Gastrocnemius medialis (tissue), 4 donors: ENCODE data around the gene SPATA32. TPM values are rescaled to one million over a fixed set of nuclear protein-coding genes. Genes with fewer than 3 reads are reported as not detected.

Experiments used
- ATAC-seq, 2 donors: fragments of 150-250 bp; one replicate each; pipeline ENCODE4 v1.9.1; 2016
- DNase-seq, 2 donors: peaks; one replicate each; pipeline ENCODE4 v3.0.0-alpha.2; 2019
- H3K27ac ChIP-seq, 4 donors: fragments of 200-600 bp; sonication (generic); 1 replicate in 1 of 4; 2 replicates in 3 of 4; pipeline ENCODE4 v1.5.1; 2016 to 2018; ENCODE audit warnings: mild to moderate bottlenecking in 2 of 4, moderate library complexity in 1 of 4
- H3K27me3 ChIP-seq, 3 donors: fragments of 200-600 bp; sonication (generic) in 2 of 3; 1 replicate in 1 of 3; 2 replicates in 2 of 3; pipeline versions ENCODE4 v1.5.1 to v1.6.0; 2016 to 2019; ENCODE audit warnings: mild to moderate bottlenecking in 1 of 3, moderate library complexity in 1 of 3
- H3K36me3 ChIP-seq, 2 donors: fragments of 200-600 bp; sonication (generic) in 1 of 2; one replicate each; pipeline ENCODE4 v1.5.1; 2017 to 2018
- H3K4me1 ChIP-seq, 2 donors: fragments of 200-600 bp; sonication (generic) in 1 of 2; one replicate each; pipeline ENCODE4 v1.5.1; 2016 to 2017; ENCODE audit warnings: mild to moderate bottlenecking in 2 of 2
- H3K4me3 ChIP-seq, 4 donors: fragments of 200-600 bp; sonication (generic) in 3 of 4; 1 replicate in 1 of 4; 2 replicates in 3 of 4; pipeline ENCODE4 v1.5.1; 2016 to 2019; ENCODE audit warnings: mild to moderate bottlenecking in 2 of 4
- H3K9me3 ChIP-seq, 3 donors: fragments of 200-600 bp; sonication (generic) in 2 of 3; 1 replicate in 1 of 3; 2 replicates in 2 of 3; pipeline ENCODE4 v1.5.1; 2016 to 2019
- POLR2A ChIP-seq, 2 donors: fragments of 450-650 bp; IDR thresholded peaks; one replicate each; pipeline ENCODE4 v1.6.1; 2017; ENCODE audit warnings: antibody characterized with exemption in 2 of 2, mild to moderate bottlenecking in 2 of 2, moderate library complexity in 2 of 2
- in situ Hi-C, 4 donors: fragments of 200-750 bp; cut with MboI; loops; one replicate each; pipeline versions ENCODE4 v1.15.0 to v1.8.0; 2017; ENCODE audit warnings: low sequenced_read_pairs in 4 of 4
- intact Hi-C: fragments of 100-400 bp; cut with DNase I; formaldehyde crosslinking; loops from one replicate; pipeline ENCODE4 v1.15.1; 2023; ENCODE audit warnings: low total_unique reads
- total RNA-seq, 4 donors: library from RNA; depleted of rRNA; stranded (reverse); fragments of >200 nt; gene quantifications; one replicate each; pipeline versions ENCODE4 v1.1.0 to v1.2.3, GENCODE V29; 2016
- TF ChIP-seq, protein P1 (sequence below), 5 experiments: fragments of 450-650 bp in 3 of 5; fragments of 200-600 bp in 2 of 5; sonication (generic) in 2 of 5; IDR thresholded peaks in 4 of 5; conservative IDR thresholded peaks in 1 of 5; 1 replicate in 4 of 5; 2 replicates in 1 of 5; pipeline ENCODE4 v1.5.1; 2016 to 2019; ENCODE audit warnings: antibody characterized with exemption in 5 of 5, mild to moderate bottlenecking in 3 of 5, moderate library complexity in 3 of 5

The SPATA32 gene
- total RNA-seq, 4 donors from 2014 or later = not detected

DNA sequence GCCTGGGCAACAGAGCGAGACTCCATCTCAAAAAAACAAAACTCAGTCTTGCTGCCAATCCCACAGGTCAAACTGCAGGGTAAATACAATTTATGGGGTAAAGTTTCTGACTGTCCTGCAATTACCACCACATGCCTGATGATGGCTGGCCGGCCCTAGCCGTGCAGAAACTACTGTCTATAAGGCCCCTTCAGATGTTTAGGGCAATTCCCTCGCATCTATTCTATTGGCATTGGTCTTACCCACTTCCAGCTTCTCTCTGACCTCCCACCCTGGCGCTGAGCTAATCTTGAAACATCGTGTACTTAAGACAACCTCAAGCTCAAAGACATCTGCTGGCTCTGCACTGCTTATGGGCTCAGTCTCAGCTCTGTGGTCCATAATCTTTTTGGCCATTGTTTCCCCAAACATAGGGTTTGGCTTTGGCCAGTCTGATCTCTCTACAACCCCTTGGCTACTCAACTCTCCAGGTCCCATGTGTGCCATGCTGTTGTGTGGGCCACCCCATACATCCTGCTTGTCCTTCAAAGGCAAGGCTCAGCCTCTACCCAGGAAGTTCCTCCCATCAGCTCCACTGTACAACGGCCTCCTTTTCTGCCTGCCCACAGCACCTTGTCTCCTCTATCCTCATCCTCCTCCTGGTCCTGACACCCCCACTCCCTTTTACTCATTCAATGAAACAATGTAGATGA, 38.3 kb upstream of the SPATA32 start:
- Histone ChIP-seq H3K27me3 (no peaks in the 10 kb centered on the region), H3K4me1 (peaks cover 82 to 92% of the 10 kb centered on the region in 2 donors), H3K9me3 (no peaks in the 10 kb centered on the region), H3K4me3 (no peak overlapping the region), H3K36me3 (no peaks in the 10 kb centered on the region), H3K27ac (peak overlapping the region; percentile 88 to 98 (median 94))
- peak in 1 of 2 donors; percentile 19 for DNase-seq
- in situ Hi-C loops = no loop called here
- no peak for TF ChIP-seq POLR2A (IDR thresholded peaks at IDR 0.05)
- TF ChIP-seq, protein P1, sequence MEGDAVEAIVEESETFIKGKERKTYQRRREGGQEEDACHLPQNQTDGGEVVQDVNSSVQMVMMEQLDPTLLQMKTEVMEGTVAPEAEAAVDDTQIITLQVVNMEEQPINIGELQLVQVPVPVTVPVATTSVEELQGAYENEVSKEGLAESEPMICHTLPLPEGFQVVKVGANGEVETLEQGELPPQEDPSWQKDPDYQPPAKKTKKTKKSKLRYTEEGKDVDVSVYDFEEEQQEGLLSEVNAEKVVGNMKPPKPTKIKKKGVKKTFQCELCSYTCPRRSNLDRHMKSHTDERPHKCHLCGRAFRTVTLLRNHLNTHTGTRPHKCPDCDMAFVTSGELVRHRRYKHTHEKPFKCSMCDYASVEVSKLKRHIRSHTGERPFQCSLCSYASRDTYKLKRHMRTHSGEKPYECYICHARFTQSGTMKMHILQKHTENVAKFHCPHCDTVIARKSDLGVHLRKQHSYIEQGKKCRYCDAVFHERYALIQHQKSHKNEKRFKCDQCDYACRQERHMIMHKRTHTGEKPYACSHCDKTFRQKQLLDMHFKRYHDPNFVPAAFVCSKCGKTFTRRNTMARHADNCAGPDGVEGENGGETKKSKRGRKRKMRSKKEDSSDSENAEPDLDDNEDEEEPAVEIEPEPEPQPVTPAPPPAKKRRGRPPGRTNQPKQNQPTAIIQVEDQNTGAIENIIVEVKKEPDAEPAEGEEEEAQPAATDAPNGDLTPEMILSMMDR (IDR thresholded peaks at IDR 0.05 in 4 of 5, conservative IDR thresholded peaks at IDR 0.05 in 1 of 5) = no peak
- intact Hi-C loops = no loop called here
- no peak for ATAC-seq

DNA sequence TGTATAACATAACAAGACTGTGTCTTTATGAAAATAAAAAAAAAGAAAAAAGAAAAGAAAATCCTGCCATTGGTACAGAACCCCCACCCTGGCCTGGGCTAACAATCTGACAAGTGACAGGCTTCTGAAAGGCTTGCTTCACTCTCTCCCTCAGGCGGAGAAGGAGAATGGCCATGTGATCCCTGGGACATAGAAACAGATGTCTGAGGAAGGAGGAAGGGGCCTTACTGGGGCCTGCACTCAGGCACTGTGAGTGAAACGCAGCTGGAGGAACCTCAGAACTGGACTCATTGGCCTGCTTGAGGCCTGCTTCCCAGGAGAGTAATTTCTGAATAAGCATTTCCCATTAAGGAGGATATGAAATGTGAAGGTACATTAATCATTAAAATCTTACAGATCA, 37.5 kb upstream of the SPATA32 start:
- peak overlapping the region; percentile 88 to 98 (median 94) for H3K27ac ChIP-seq
- TF ChIP-seq POLR2A (IDR thresholded peaks at IDR 0.05) = no peak
- TF ChIP-seq, protein P1 (IDR thresholded peaks at IDR 0.05 in 4 of 5, conservative IDR thresholded peaks at IDR 0.05 in 1 of 5) = no peak
- H3K9me3 ChIP-seq = no peaks in the 10 kb centered on the region
- ATAC-seq = peak; percentile 23 to 31
- in situ Hi-C loops (no loop called here), intact Hi-C loops (loop anchor here (10.0 kb wide), 1 partner anchor 1525 kb away; the partner anchor contains the start of gene DUSP3)
- no peaks in the 10 kb centered on the region for H3K27me3 ChIP-seq
- H3K36me3 ChIP-seq = no peaks in the 10 kb centered on the region
- peak; percentile 43 to 52 for DNase-seq
- H3K4me3 ChIP-seq = no peak overlapping the region
- H3K4me1 ChIP-seq = peaks cover 85 to 98% of the 10 kb centered on the region in 2 donors

- in situ Hi-C loops (no loop called here), intact Hi-C loops (loop anchor here (10.0 kb wide), 1 partner anchor 1524 kb away; the partner anchor contains the start of gene DUSP3)
- DNase-seq = peak; percentile 83 to 90
- Histone ChIP-seq H3K27me3 (no peaks in the 10 kb centered on the region), H3K36me3 (no peaks in the 10 kb centered on the region), H3K9me3 (no peaks in the 10 kb centered on the region), H3K4me3 (no peak overlapping the region), H3K27ac (peak overlapping the region; percentile 88 to 98 (median 94)), H3K4me1 (peaks cover 92 to 99% of the 10 kb centered on the region in 2 donors)
- TF ChIP-seq, protein P1 (IDR thresholded peaks at IDR 0.05 in 4 of 5, conservative IDR thresholded peaks at IDR 0.05 in 1 of 5) = no peak
- peak; percentile 14 to 35 for TF ChIP-seq POLR2A (IDR thresholded peaks at IDR 0.05)
- ATAC-seq = peak; percentile 51 to 74
Measured at GRCh38 chr17:45298546-45299285, 36.8 kb upstream of the SPATA32 start.

- TF ChIP-seq, protein P1 (IDR thresholded peaks at IDR 0.05 in 4 of 5, conservative IDR thresholded peaks at IDR 0.05 in 1 of 5) = no peak
- TF ChIP-seq POLR2A (IDR thresholded peaks at IDR 0.05) = no peak
- ATAC-seq = no peak
- H3K4me1 ChIP-seq = peaks cover 95 to 99% of the 10 kb centered on the region in 2 donors
Measured at GRCh38 chr17:45296833-45297124, 34.9 kb upstream of the SPATA32 start.

More at GRCh38 chr17:45296833-45297124, 34.9 kb upstream of the SPATA32 start:
- Histone ChIP-seq H3K4me3 (no peak overlapping the region), H3K9me3 (no peaks in the 10 kb centered on the region), H3K27ac (peak overlapping the region; percentile 88 to 98 (median 94)), H3K27me3 (no peaks in the 10 kb centered on the region), H3K36me3 (no peaks in the 10 kb centered on the region)
- in situ Hi-C loops (no loop called here), intact Hi-C loops (loop anchor here (10.0 kb wide), 1 partner anchor 1522 kb away; the partner anchor contains the start of gene DUSP3)
- no peak for DNase-seq
